HepG2 (cell line): ENCODE data around the gene DNAJC13. TPM values are rescaled to one million over a fixed set of nuclear protein-coding genes. Genes with fewer than 3 reads are reported as not detected.

ENCODE experiments used
- ATAC-seq: fragments of 200-7000 bp; cut with Tn5 transposase; 3 replicates; pipeline ENCODE4 v1.9.1; 2020; ENCODE audit warnings: mild to moderate bottlenecking, moderate library complexity
- BruUV-seq: library from RNA; stranded (reverse); fragments of 400-500 nt; replicated peaks from 2 replicates; lab custom pipeline; 2021; lab: Mats Ljungman, UMichigan
- CTCF ChIA-PET: fragments of 300-600 bp; formaldehyde crosslinking; extraction: SDS; loops from one replicate; lab custom pipeline; 2021; ENCODE audit warnings: low total read pairs, inconsistent platforms, low intra/inter-chr PET ratio; lab: Yijun Ruan, JAX
- POLR2A ChIA-PET: fragments of 350-600 bp; sonication (Branson Sonifier 250); formaldehyde crosslinking; loops from one replicate; lab custom pipeline; 2020; ENCODE audit warnings: antibody characterized with exemption, inconsistent platforms; lab: Yijun Ruan, JAX
- DNase-seq: peaks from one replicate; pipeline ENCODE4 v3.0.0-alpha.2; 2015; ENCODE audit warnings: low spot score
- FAIRE-seq: peaks from 3 replicates; lab custom pipeline; 2011; peaks lifted over from hg19 to GRCh38; lab: Jason Lieb, UNC
- H2AFZ ChIP-seq: one replicate; pipeline ENCODE4 v1.6.1; 2011; ENCODE audit warnings: low read length, inconsistent platforms
- H3K27ac ChIP-seq: fragments of 300-600 bp; 3 replicates; pipeline ENCODE4 v1.8.0; 2011; ENCODE audit warnings: mixed run types, mild to moderate bottlenecking, mixed read lengths, low read length, inconsistent platforms; ENCODE audit not compliant: insufficient read depth; ENCODE audit errors: extremely low read length
- H3K27me3 ChIP-seq, 2 experiments: fragments of 200-600 bp in 1 of 2; 2 replicates in 1 of 2; 3 replicates in 1 of 2; pipeline versions ENCODE4 v1.6.0 to v1.8.0; 2011; ENCODE audit warnings: low read length in 2 of 2, mild to moderate bottlenecking in 2 of 2, moderate library complexity in 2 of 2, inconsistent platforms in 1 of 2; ENCODE audit not compliant: insufficient read depth in 2 of 2, control insufficient read depth in 1 of 2
- H3K36me3 ChIP-seq, 2 experiments: fragments of 200-600 bp in 1 of 2; replicated peaks in 1 of 2; 2 replicates in 1 of 2; 3 replicates in 1 of 2; pipeline versions ENCODE4 v1.5.1 to v1.8.0; 2011; ENCODE audit warnings: low read length in 2 of 2, inconsistent platforms in 1 of 2; ENCODE audit not compliant: insufficient read depth in 2 of 2, control insufficient read depth in 1 of 2
- H3K4me1 ChIP-seq: 2 replicates; pipeline ENCODE4 v1.5.1; 2012; ENCODE audit warnings: low read length, inconsistent platforms; ENCODE audit not compliant: insufficient read depth
- H3K4me2 ChIP-seq: 2 replicates; pipeline ENCODE4 v1.6.0; 2011; ENCODE audit warnings: low read depth, low read length, inconsistent platforms
- H3K4me3 ChIP-seq, 3 experiments: fragments of 200-600 bp in 1 of 3; sonication (generic), shearing (Covaris generic) in 1 of 3; replicated peaks in 1 of 3; 2 replicates each; pipeline ENCODE4 v1.5.1; 2011 to 2016; ENCODE audit warnings: low read length in 3 of 3, inconsistent platforms in 2 of 3, low read depth in 2 of 3, mild to moderate bottlenecking in 2 of 3, control low read depth in 1 of 3, mixed read lengths in 1 of 3; ENCODE audit not compliant: insufficient read depth in 1 of 3
- H3K79me2 ChIP-seq: one replicate; pipeline ENCODE4 v1.6.1; 2011; ENCODE audit warnings: low read length, inconsistent platforms; ENCODE audit not compliant: insufficient read depth
- H3K9ac ChIP-seq: 2 replicates; pipeline ENCODE4 v1.6.0; 2011; ENCODE audit warnings: mild to moderate bottlenecking, low read depth, low read length, inconsistent platforms; ENCODE audit not compliant: insufficient read depth
- H3K9me3 ChIP-seq: 2 replicates; pipeline ENCODE4 v1.5.1; 2012; ENCODE audit warnings: mild to moderate bottlenecking, low read length
- H4K20me1 ChIP-seq: 2 replicates; pipeline ENCODE4 v1.6.0; 2011; ENCODE audit warnings: inconsistent platforms, mild to moderate bottlenecking, low read length, moderate library complexity; ENCODE audit not compliant: insufficient read depth
- BCL6 ChIP-seq: IDR thresholded peaks from 2 replicates; pipeline ENCODE4 v1.6.1; 2016; ENCODE audit warnings: missing genetic modification reagents, missing compliant biosample characterization
- BHLHE40 ChIP-seq: IDR thresholded peaks from 2 replicates; pipeline ENCODE4 v1.6.1; 2011; ENCODE audit warnings: low read length, improper control_type of control experiment
- E2F2 ChIP-seq: sonication (generic); formaldehyde crosslinking; IDR thresholded peaks from 2 replicates; pipeline ENCODE4 v1.4.0; 2020; ENCODE audit warnings: missing genetic modification reagents, borderline replicate concordance
- ELF4 ChIP-seq: sonication (generic); formaldehyde crosslinking; IDR thresholded peaks from 2 replicates; pipeline ENCODE4 v1.5.0; 2020; ENCODE audit warnings: missing genetic modification reagents, mild to moderate bottlenecking, moderate library complexity, borderline replicate concordance
- GATAD1 ChIP-seq: IDR thresholded peaks from 2 replicates; pipeline ENCODE4 v1.6.1; 2016; ENCODE audit warnings: missing genetic modification reagents, missing compliant biosample characterization
- KLF16 ChIP-seq, 2 experiments: sonication (generic) in 1 of 2; formaldehyde crosslinking in 1 of 2; IDR thresholded peaks; 2 replicates each; pipeline versions ENCODE4 v1.6.1 to v1.8.0; 2016 to 2023; ENCODE audit warnings: missing genetic modification reagents in 2 of 2, missing compliant biosample characterization in 1 of 2
- MTA3 ChIP-seq: sonication (generic); formaldehyde crosslinking; IDR thresholded peaks from 2 replicates; pipeline ENCODE4 v1.4.0; 2020; ENCODE audit warnings: missing genetic modification reagents
- MXD4 ChIP-seq: IDR thresholded peaks from 2 replicates; pipeline ENCODE4 v1.6.1; 2016; ENCODE audit warnings: mild to moderate bottlenecking, missing biosample characterization, missing genetic modification reagents
- NKX3-1 ChIP-seq: sonication (generic); formaldehyde crosslinking; IDR thresholded peaks from 2 replicates; pipeline ENCODE4 v1.5.0; 2020; ENCODE audit warnings: missing genetic modification reagents
- TEAD2 ChIP-seq: sonication (generic); formaldehyde crosslinking; IDR thresholded peaks from 2 replicates; pipeline ENCODE4 v1.9.0; 2021; ENCODE audit warnings: missing genetic modification reagents
- TFDP1 ChIP-seq: IDR thresholded peaks from 2 replicates; pipeline ENCODE4 v1.6.1; 2016; ENCODE audit warnings: missing compliant biosample characterization, missing genetic modification reagents, borderline replicate concordance
- WIZ ChIP-seq: sonication (generic); formaldehyde crosslinking; IDR thresholded peaks from 2 replicates; pipeline ENCODE4 v1.5.1; 2020; ENCODE audit warnings: mild to moderate bottlenecking, missing genetic modification reagents
- ZNF253 ChIP-seq: sonication (generic); formaldehyde crosslinking; IDR thresholded peaks from 2 replicates; pipeline ENCODE4 v1.8.0; 2022; ENCODE audit warnings: mild to moderate bottlenecking, missing genetic modification reagents, borderline replicate concordance
- ZNF337 ChIP-seq: sonication (generic); formaldehyde crosslinking; IDR thresholded peaks from 2 replicates; pipeline ENCODE4 v1.5.1; 2020; ENCODE audit warnings: missing genetic modification reagents, low read depth, mild to moderate bottlenecking, borderline replicate concordance
- ZNF607 ChIP-seq: sonication (generic); formaldehyde crosslinking; IDR thresholded peaks from 2 replicates; pipeline ENCODE4 v1.5.1; 2020; ENCODE audit warnings: missing genetic modification reagents, mild to moderate bottlenecking, borderline replicate concordance
- WGBS: methylation state at CpG from one replicate; pipeline ENCODE4 v1.1.6; 2017; ENCODE audit warnings: low lambda C conversion rate; 5-methylcytosine and 5-hydroxymethylcytosine counted together
- in situ Hi-C: cut with HindIII; loops from 2 replicates; pipeline ENCODE4 v1.10.0; 2017; ENCODE audit warnings: low pct_unique_long_range_greater_than_20kb; ENCODE audit not compliant: extremely low pct_ligation_motif_present
- intact Hi-C: fragments of 100-400 bp; cut with micrococcal nuclease; formaldehyde crosslinking; loops from one replicate; pipeline ENCODE4 v1.10.0; 2022; ENCODE audit not compliant: unreplicated experiment
- polyA plus RNA-seq, 8 experiments: library from polyadenylated mRNA; depleted of rRNA in 3 of 8; stranded (reverse) in 7 of 8; unstranded in 1 of 8; fragments of >200 nt; fragmentation: Illumina TruSeq in 4 of 8; extraction: Trizol in 4 of 8; gene quantifications; 2 replicates each; pipeline versions ENCODE4 v1.2.1 to v1.2.3, GENCODE V29; 2011 to 2016; ENCODE audit warnings: low read depth in 4 of 8, missing spikeins in 1 of 8, mixed read lengths in 1 of 8; ENCODE audit not compliant: insufficient read depth in 1 of 8
- total RNA-seq, 5 experiments: library from RNA; depleted of rRNA; stranded (reverse); fragments of >200 nt; fragmentation: Illumina TruSeq; extraction: Trizol; gene quantifications; 2 replicates each; pipeline ENCODE4 v1.2.3, GENCODE V29; 2016; ENCODE audit warnings: low read depth in 1 of 5
- TF ChIP-seq, protein P1 (sequence below): sonication (generic); formaldehyde crosslinking; IDR thresholded peaks from 2 replicates; pipeline ENCODE4 v1.5.0; 2020; ENCODE audit warnings: missing genetic modification reagents

DNAJC13 gene
- total and polyA plus RNA-seq, 2 of the 13 experiments (the other 11 are each of a cell fraction or from before 2014, with no cell fraction given), result 9.1 to 26.2 TPM

DNA sequence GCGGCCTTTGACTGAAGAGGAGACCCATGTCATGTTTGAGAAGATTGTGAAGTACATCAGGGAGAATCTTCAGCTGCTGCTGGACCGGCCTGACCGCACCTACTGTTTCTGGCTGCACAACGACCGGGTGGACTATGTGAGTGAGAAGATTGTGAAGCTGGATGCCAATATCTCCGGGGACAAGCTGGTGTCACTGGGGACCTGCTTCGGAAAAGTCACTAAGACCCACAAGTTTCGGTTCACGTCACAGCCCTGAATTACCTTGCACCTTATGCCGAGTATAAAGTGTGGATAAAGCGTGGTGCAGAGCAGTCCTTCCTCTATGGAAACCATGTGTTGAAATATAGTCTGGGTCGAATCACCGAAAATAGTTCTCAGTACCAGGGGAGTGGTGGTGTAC, 16.0 kb upstream of the DNAJC13 start:
- no peaks in the 10 kb centered on the region for H3K79me2 ChIP-seq
- H3K4me3 ChIP-seq, result no peak overlapping the region
- peaks cover 0 to 13% of the 10 kb centered on the region in 2 experiments; a peak in 2 of 5 replicates for H3K27me3 ChIP-seq
- no peaks in the 10 kb centered on the region for H3K9me3 ChIP-seq
- WGBS, result 9% methylated on average over 13 of the region's 13 CpGs
- no TSS peak for BruUV-seq
- in situ Hi-C loops, result no loop called here
- FAIRE-seq (no peak), DNase-seq (no peak), ATAC-seq (no peak)
- H3K36me3 ChIP-seq, result no peaks in the 10 kb centered on the region
- H3K9ac ChIP-seq, result no peak overlapping the region
- H4K20me1 ChIP-seq, result no peaks in the 10 kb centered on the region
- no peak for TF ChIP-seq ZNF337 (CRISPR knock-in tag)
- TF ChIP-seq KLF16 (CRISPR knock-in tag; IDR thresholded peaks at IDR 0.05), result no peak
- TF ChIP-seq MTA3, result no peak
- no peak for TF ChIP-seq BCL6 (CRISPR knock-in tag)
- TF ChIP-seq ELF4 (CRISPR knock-in tag), result no peak
- no peak for TF ChIP-seq TEAD2 (CRISPR knock-in tag)
- TF ChIP-seq E2F2 (CRISPR knock-in tag), result no peak
- TF ChIP-seq WIZ, result no peak
- no peak overlapping the region for H3K27ac ChIP-seq
- no peak overlapping the region for H2AFZ ChIP-seq
- intact Hi-C loops, result no loop called here
- no peaks in the 10 kb centered on the region for H3K4me1 ChIP-seq
- ChIA-PET POLR2A (no interaction called here), CTCF (interaction anchor here (1.6 kb wide), 1 partner anchor 49 kb away, joined by 4 read pairs; no protein-coding TSS in a partner anchor)
- no peak overlapping the region; the same call in 1 of the 2 replicates for H3K4me2 ChIP-seq

- CTCF ChIA-PET, result no interaction called here
Observed at GRCh38 chr3:132404276-132404675, 13.0 kb upstream of the DNAJC13 start.

More at GRCh38 chr3:132404276-132404675, 13.0 kb upstream of the DNAJC13 start:
- H3K9ac ChIP-seq, result no peak overlapping the region
- in situ Hi-C loops, result no loop called here
- no peaks in the 10 kb centered on the region for H3K79me2 ChIP-seq
- no peak for ATAC-seq
- H3K27ac ChIP-seq, result no peak overlapping the region
- peaks cover 0 to 13% of the 10 kb centered on the region in 2 experiments; a peak in 2 of 5 replicates for H3K27me3 ChIP-seq
- no peak for FAIRE-seq
- BruUV-seq, result no TSS peak
- POLR2A ChIA-PET, result no interaction called here
- WGBS, result 20% methylated on average over 3 of the region's 3 CpGs
- intact Hi-C loops, result no loop called here
- H3K4me2 ChIP-seq, result no peak overlapping the region
- H3K36me3 ChIP-seq, result no peaks in the 10 kb centered on the region
- no peaks in the 10 kb centered on the region for H4K20me1 ChIP-seq
- TF ChIP-seq, protein P1, sequence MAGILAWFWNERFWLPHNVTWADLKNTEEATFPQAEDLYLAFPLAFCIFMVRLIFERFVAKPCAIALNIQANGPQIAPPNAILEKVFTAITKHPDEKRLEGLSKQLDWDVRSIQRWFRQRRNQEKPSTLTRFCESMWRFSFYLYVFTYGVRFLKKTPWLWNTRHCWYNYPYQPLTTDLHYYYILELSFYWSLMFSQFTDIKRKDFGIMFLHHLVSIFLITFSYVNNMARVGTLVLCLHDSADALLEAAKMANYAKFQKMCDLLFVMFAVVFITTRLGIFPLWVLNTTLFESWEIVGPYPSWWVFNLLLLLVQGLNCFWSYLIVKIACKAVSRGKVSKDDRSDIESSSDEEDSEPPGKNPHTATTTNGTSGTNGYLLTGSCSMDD (CRISPR knock-in tag), result no peak
- TF ChIP-seq ZNF607, result no peak
- no peak for TF ChIP-seq GATAD1 (CRISPR knock-in tag)
- TF ChIP-seq MXD4 (CRISPR knock-in tag), result no peak
- no peak for TF ChIP-seq BHLHE40
- TF ChIP-seq ZNF253, result no peak
- TF ChIP-seq NKX3-1 (CRISPR knock-in tag), result no peak
- TF ChIP-seq TFDP1 (CRISPR knock-in tag), result no peak
- H3K4me1 ChIP-seq, result no peaks in the 10 kb centered on the region
- H3K4me3 ChIP-seq, result no peak overlapping the region
- no peak overlapping the region for H2AFZ ChIP-seq
- H3K9me3 ChIP-seq, result no peaks in the 10 kb centered on the region
- no peak for DNase-seq
